ENCODE results near the gene XRCC5.
"Not testable (repeated sequence)": the region's sequence is repeated elsewhere in the genome, so short reads cannot be mapped to it uniquely, and the experiment has no call there.

XRCC5 gene

GRCh38 chr2:216108967-216109921, at the start of gene XRCC5:
XRCC5 (plus strand) TSS chr2:216109348; CDS start chr2:216109437, 89 bp downstream.
- peak; percentile 95 to 96 for DNase-seq

- DNase-seq, result no peak
Measured at GRCh38 chr2:216064014-216064630, 45.0 kb upstream of the XRCC5 start.

GRCh38 chr2:216064665-216065064, 44.5 kb upstream of the XRCC5 start:
- no peak for DNase-seq

- DNase-seq, result no peak
Measured at GRCh38 chr2:216066230-216066629, 42.9 kb upstream of the XRCC5 start.

- no peak for DNase-seq
Measured at GRCh38 chr2:216069028-216069427, 40.1 kb upstream of the XRCC5 start.

- no peak for DNase-seq
Measured at GRCh38 chr2:216070195-216070594, 39.0 kb upstream of the XRCC5 start.

GRCh38 chr2:216071111-216071851, 37.9 kb upstream of the XRCC5 start:
- DNase-seq, result no peak

- DNase-seq, result no peak
Measured at GRCh38 chr2:216072473-216072872, 36.7 kb upstream of the XRCC5 start.

GRCh38 chr2:216073773-216074172, 35.4 kb upstream of the XRCC5 start:
- DNase-seq, result no peak

- DNase-seq, result no peak
Measured at GRCh38 chr2:216074380-216074779, 34.8 kb upstream of the XRCC5 start.

GRCh38 chr2:216074794-216075193, 34.4 kb upstream of the XRCC5 start:
- DNase-seq, result no peak

- no peak for DNase-seq
Measured at GRCh38 chr2:216075510-216076485, 33.4 kb upstream of the XRCC5 start.

GRCh38 chr2:216078776-216079175, 30.4 kb upstream of the XRCC5 start:
- no peak for DNase-seq

- DNase-seq, result not testable (repeated sequence)
Measured at GRCh38 chr2:216080048-216080447, 29.1 kb upstream of the XRCC5 start.

GRCh38 chr2:216081012-216081411, 28.1 kb upstream of the XRCC5 start:
- no peak for DNase-seq

GRCh38 chr2:216081487-216082116, 27.5 kb upstream of the XRCC5 start, which contains the start of the genes PECR and TMEM169:
PECR (minus strand) TSS chr2:216081809; CDS start chr2:216081741, 68 bp downstream.
TMEM169 (plus strand) TSS chr2:216081919; CDS start chr2:216095964, 14,045 bp downstream.
- DNase-seq, result peak; percentile 65 to 77

- DNase-seq, result peak in 1 of 2 experiments; percentile 14
Measured at GRCh38 chr2:216082117-216082711, 26.9 kb upstream of the XRCC5 start.

- DNase-seq, result peak; percentile 51 to 65
Measured at GRCh38 chr2:216082805-216083204, 26.3 kb upstream of the XRCC5 start.

GRCh38 chr2:216083464-216084281, 25.5 kb upstream of the XRCC5 start:
- peak; percentile 73 to 79 for DNase-seq

GRCh38 chr2:216084547-216084946, 24.6 kb upstream of the XRCC5 start:
- no peak for DNase-seq

Measured in SHP77 (cell line).